ENCODE data around the gene ARSB. TPM values are rescaled to one million over a fixed set of nuclear protein-coding genes. Genes with fewer than 3 reads are reported as not detected.

ARSB gene
- polyA plus RNA-seq, 4 donors: 0.54 to 17.9 (median 1.9) TPM

- 85 to 95% (median 86%) methylated on average over 1 of the region's 1 CpG for WGBS, 3 donors
Observed at GRCh38 chr5:78794693-78795215, 190.4 kb downstream of the ARSB start.

GRCh38 chr5:78793907-78794662 lies 191.0 kb downstream of the ARSB start:
- no peak overlapping the region for H3K27ac ChIP-seq (ENCODE audit: low read depth in 1 of 3, low read length in 2 of 3)
- peaks cover 0 to 7% (median 0%) of the 10 kb centered on the region in 3 donors for H3K4me1 ChIP-seq (ENCODE audit: control insufficient read depth in 3 of 3, insufficient read depth in 2 of 3, low read depth in 1 of 3, low read length in 2 of 3)
- FAIRE-seq (no peak), DNase-seq (no peak)
- peaks cover 0 to 2% (median 0%) of the 10 kb centered on the region in 3 donors for H3K36me3 ChIP-seq (ENCODE audit: control insufficient read depth in 3 of 3, insufficient read depth in 2 of 3, low read depth in 1 of 3, low read length in 3 of 3)
- H3K4me3 ChIP-seq (ENCODE audit: low read depth in 1 of 3, low read length in 3 of 3): no peak overlapping the region
- H3K27me3 ChIP-seq (ENCODE audit: control insufficient read depth in 3 of 3, insufficient read depth in 3 of 3, low read length in 3 of 3): no peaks in the 10 kb centered on the region
- H3K9me3 ChIP-seq (ENCODE audit: control insufficient read depth in 2 of 2, insufficient read depth in 1 of 2, low read depth in 1 of 2, low read length in 1 of 2): no peaks in the 10 kb centered on the region
- 90 to 94% (median 91%) methylated on average over 7 of the region's 7 CpGs for WGBS, 3 donors

More at GRCh38 chr5:78794693-78795215, 190.4 kb downstream of the ARSB start:
- no peak for DNase-seq
- peaks cover 0 to 2% (median 0%) of the 10 kb centered on the region in 3 donors for H3K36me3 ChIP-seq (ENCODE audit: control insufficient read depth in 3 of 3, insufficient read depth in 2 of 3, low read depth in 1 of 3, low read length in 3 of 3)
- H3K4me3 ChIP-seq (ENCODE audit: low read depth in 1 of 3, low read length in 3 of 3): no peak overlapping the region
- H3K4me1 ChIP-seq (ENCODE audit: control insufficient read depth in 3 of 3, insufficient read depth in 2 of 3, low read depth in 1 of 3, low read length in 2 of 3): peaks cover 0 to 7% (median 0%) of the 10 kb centered on the region in 3 donors
- H3K9me3 ChIP-seq (ENCODE audit: control insufficient read depth in 2 of 2, insufficient read depth in 1 of 2, low read depth in 1 of 2, low read length in 1 of 2): no peaks in the 10 kb centered on the region
- no peaks in the 10 kb centered on the region for H3K27me3 ChIP-seq (ENCODE audit: control insufficient read depth in 3 of 3, insufficient read depth in 3 of 3, low read length in 3 of 3)
- no peak for FAIRE-seq
- H3K27ac ChIP-seq (ENCODE audit: low read depth in 1 of 3, low read length in 2 of 3): no peak overlapping the region

GRCh38 chr5:78792345-78793055 lies 192.6 kb downstream of the ARSB start:
- Histone ChIP-seq H3K4me1 (ENCODE audit: control insufficient read depth in 3 of 3, insufficient read depth in 2 of 3, low read depth in 1 of 3, low read length in 2 of 3) (peaks cover 0 to 7% (median 0%) of the 10 kb centered on the region in 3 donors), H3K9me3 (ENCODE audit: control insufficient read depth in 2 of 2, insufficient read depth in 1 of 2, low read depth in 1 of 2, low read length in 1 of 2) (no peaks in the 10 kb centered on the region), H3K4me3 (ENCODE audit: low read depth in 1 of 3, low read length in 3 of 3) (no peak overlapping the region), H3K27ac (ENCODE audit: low read depth in 1 of 3, low read length in 2 of 3) (no peak overlapping the region), H3K27me3 (ENCODE audit: control insufficient read depth in 3 of 3, insufficient read depth in 3 of 3, low read length in 3 of 3) (no peaks in the 10 kb centered on the region), H3K36me3 (ENCODE audit: control insufficient read depth in 3 of 3, insufficient read depth in 2 of 3, low read depth in 1 of 3, low read length in 3 of 3) (peaks cover 0 to 2% (median 0%) of the 10 kb centered on the region in 3 donors)
- DNase-seq: no peak
- 74 to 88% (median 85%) methylated on average over 10 of the region's 10 CpGs for WGBS, 3 donors
- no peak for FAIRE-seq

GRCh38 chr5:78791501-78792100 lies 193.5 kb downstream of the ARSB start:
- Histone ChIP-seq H3K4me1 (ENCODE audit: control insufficient read depth in 3 of 3, insufficient read depth in 2 of 3, low read depth in 1 of 3, low read length in 2 of 3) (peaks cover 0 to 7% (median 0%) of the 10 kb centered on the region in 3 donors), H3K27me3 (ENCODE audit: control insufficient read depth in 3 of 3, insufficient read depth in 3 of 3, low read length in 3 of 3) (no peaks in the 10 kb centered on the region), H3K9me3 (ENCODE audit: control insufficient read depth in 2 of 2, insufficient read depth in 1 of 2, low read depth in 1 of 2, low read length in 1 of 2) (no peaks in the 10 kb centered on the region), H3K27ac (ENCODE audit: low read depth in 1 of 3, low read length in 2 of 3) (no peak overlapping the region), H3K4me3 (ENCODE audit: low read depth in 1 of 3, low read length in 3 of 3) (no peak overlapping the region), H3K36me3 (ENCODE audit: control insufficient read depth in 3 of 3, insufficient read depth in 2 of 3, low read depth in 1 of 3, low read length in 3 of 3) (no peaks in the 10 kb centered on the region)
- WGBS, 3 donors: 83 to 92% (median 90%) methylated on average over 11 of the region's 11 CpGs
- FAIRE-seq (no peak), DNase-seq (no peak)

GRCh38 chr5:78787783-78788182 lies 197.3 kb downstream of the ARSB start:
- no peaks in the 10 kb centered on the region for H3K27me3 ChIP-seq (ENCODE audit: control insufficient read depth in 3 of 3, insufficient read depth in 3 of 3, low read length in 3 of 3)
- DNase-seq: no peak
- H3K4me1 ChIP-seq (ENCODE audit: control insufficient read depth in 3 of 3, insufficient read depth in 2 of 3, low read depth in 1 of 3, low read length in 2 of 3): no peaks in the 10 kb centered on the region
- FAIRE-seq: no peak
- H3K4me3 ChIP-seq (ENCODE audit: low read depth in 1 of 3, low read length in 3 of 3): no peak overlapping the region
- no peaks in the 10 kb centered on the region for H3K9me3 ChIP-seq (ENCODE audit: control insufficient read depth in 2 of 2, insufficient read depth in 1 of 2, low read depth in 1 of 2, low read length in 1 of 2)
- H3K36me3 ChIP-seq (ENCODE audit: control insufficient read depth in 3 of 3, insufficient read depth in 2 of 3, low read depth in 1 of 3, low read length in 3 of 3): no peaks in the 10 kb centered on the region
- WGBS, 3 donors: 62 to 88% (median 88%) methylated on average over 7 of the region's 7 CpGs
- no peak overlapping the region for H3K27ac ChIP-seq (ENCODE audit: low read depth in 1 of 3, low read length in 2 of 3)

- no peak overlapping the region for H3K4me3 ChIP-seq (ENCODE audit: low read depth in 1 of 3, low read length in 3 of 3)
- no peak overlapping the region for H3K27ac ChIP-seq (ENCODE audit: low read depth in 1 of 3, low read length in 2 of 3)
- no peaks in the 10 kb centered on the region for H3K27me3 ChIP-seq (ENCODE audit: control insufficient read depth in 3 of 3, insufficient read depth in 3 of 3, low read length in 3 of 3)
- DNase-seq (no peak), FAIRE-seq (no peak)
- H3K4me1 ChIP-seq (ENCODE audit: control insufficient read depth in 3 of 3, insufficient read depth in 2 of 3, low read depth in 1 of 3, low read length in 2 of 3): no peaks in the 10 kb centered on the region
- 79 to 87% (median 86%) methylated on average over 1 of the region's 1 CpG for WGBS, 3 donors
- H3K9me3 ChIP-seq (ENCODE audit: control insufficient read depth in 2 of 2, insufficient read depth in 1 of 2, low read depth in 1 of 2, low read length in 1 of 2): no peaks in the 10 kb centered on the region
- H3K36me3 ChIP-seq (ENCODE audit: control insufficient read depth in 3 of 3, insufficient read depth in 2 of 3, low read depth in 1 of 3, low read length in 3 of 3): peaks cover 0 to 2% (median 0%) of the 10 kb centered on the region in 3 donors
Observed at GRCh38 chr5:78785454-78785853, 199.7 kb downstream of the ARSB start.

GRCh38 chr5:78783434-78784130 lies 201.5 kb downstream of the ARSB start:
- Histone ChIP-seq H3K27me3 (ENCODE audit: control insufficient read depth in 3 of 3, insufficient read depth in 3 of 3, low read length in 3 of 3) (no peaks in the 10 kb centered on the region), H3K4me3 (ENCODE audit: low read depth in 1 of 3, low read length in 3 of 3) (no peak overlapping the region), H3K9me3 (ENCODE audit: control insufficient read depth in 2 of 2, insufficient read depth in 1 of 2, low read depth in 1 of 2, low read length in 1 of 2) (no peaks in the 10 kb centered on the region), H3K27ac (ENCODE audit: low read depth in 1 of 3, low read length in 2 of 3) (no peak overlapping the region), H3K36me3 (ENCODE audit: control insufficient read depth in 3 of 3, insufficient read depth in 2 of 3, low read depth in 1 of 3, low read length in 3 of 3) (peaks cover 0 to 10% (median 2%) of the 10 kb centered on the region in 3 donors), H3K4me1 (ENCODE audit: control insufficient read depth in 3 of 3, insufficient read depth in 2 of 3, low read depth in 1 of 3, low read length in 2 of 3) (no peaks in the 10 kb centered on the region)
- 67 to 85% (median 80%) methylated on average over 2 of the region's 2 CpGs for WGBS, 3 donors
- FAIRE-seq: no peak
- no peak for DNase-seq

GRCh38 chr5:78782728-78783127 lies 202.4 kb downstream of the ARSB start:
- no peak for FAIRE-seq

More at GRCh38 chr5:78782728-78783127, 202.4 kb downstream of the ARSB start:
- Histone ChIP-seq H3K4me1 (ENCODE audit: control insufficient read depth in 3 of 3, insufficient read depth in 2 of 3, low read depth in 1 of 3, low read length in 2 of 3) (no peaks in the 10 kb centered on the region), H3K36me3 (ENCODE audit: control insufficient read depth in 3 of 3, insufficient read depth in 2 of 3, low read depth in 1 of 3, low read length in 3 of 3) (peaks cover 0 to 10% (median 2%) of the 10 kb centered on the region in 3 donors), H3K9me3 (ENCODE audit: control insufficient read depth in 2 of 2, insufficient read depth in 1 of 2, low read depth in 1 of 2, low read length in 1 of 2) (no peaks in the 10 kb centered on the region), H3K27ac (ENCODE audit: low read depth in 1 of 3, low read length in 2 of 3) (no peak overlapping the region), H3K27me3 (ENCODE audit: control insufficient read depth in 3 of 3, insufficient read depth in 3 of 3, low read length in 3 of 3) (no peaks in the 10 kb centered on the region), H3K4me3 (ENCODE audit: low read depth in 1 of 3, low read length in 3 of 3) (no peak overlapping the region)
- WGBS, 3 donors: 86 to 92% (median 87%) methylated on average over 1 of the region's 1 CpG
- DNase-seq: no peak

Measured in small intestine (tissue), 7 donors.